GM12891 (cell line): Measurements from ENCODE around the gene NECAB2.

Source experiments
- PAX5 ChIP-seq: IDR thresholded peaks from 2 replicates; pipeline ENCODE4 v1.6.1; 2011; ENCODE audit warnings: low read length, moderate library complexity, mild to moderate bottlenecking; ENCODE audit not compliant: insufficient read depth, severe bottlenecking
- POLR2A ChIP-seq: IDR thresholded peaks from 2 replicates; pipeline ENCODE4 v1.6.1; 2011; ENCODE audit warnings: low read depth, low read length, control low read depth
- POLR2AphosphoS5 ChIP-seq: IDR thresholded peaks from 2 replicates; pipeline ENCODE4 v1.6.1; 2011; ENCODE audit warnings: low read depth, low read length, control low read depth
- POU2F2 ChIP-seq: IDR thresholded peaks from 2 replicates; pipeline ENCODE4 v1.6.1; 2011; ENCODE audit warnings: low read depth, mild to moderate bottlenecking, control low read depth, low read length, moderate library complexity
- SPI1 ChIP-seq: IDR thresholded peaks from 2 replicates; pipeline ENCODE4 v1.6.1; 2011; ENCODE audit warnings: low read depth, low read length, control low read depth
- TAF1 ChIP-seq: IDR thresholded peaks from 2 replicates; pipeline ENCODE4 v1.6.1; 2011; ENCODE audit warnings: low read depth, low read length, control low read depth

GRCh38 chr16:83973077-83973476, 5.0 kb downstream of the NECAB2 start:
- no peak for TF ChIP-seq POLR2AphosphoS5
- no peak for TF ChIP-seq SPI1
- TF ChIP-seq POLR2A: no peak
- no peak for TF ChIP-seq TAF1
- no peak for TF ChIP-seq POU2F2
- no peak for TF ChIP-seq PAX5
